ENCODE measurements around the gene FBXO2.

FBXO2 gene

DNA sequence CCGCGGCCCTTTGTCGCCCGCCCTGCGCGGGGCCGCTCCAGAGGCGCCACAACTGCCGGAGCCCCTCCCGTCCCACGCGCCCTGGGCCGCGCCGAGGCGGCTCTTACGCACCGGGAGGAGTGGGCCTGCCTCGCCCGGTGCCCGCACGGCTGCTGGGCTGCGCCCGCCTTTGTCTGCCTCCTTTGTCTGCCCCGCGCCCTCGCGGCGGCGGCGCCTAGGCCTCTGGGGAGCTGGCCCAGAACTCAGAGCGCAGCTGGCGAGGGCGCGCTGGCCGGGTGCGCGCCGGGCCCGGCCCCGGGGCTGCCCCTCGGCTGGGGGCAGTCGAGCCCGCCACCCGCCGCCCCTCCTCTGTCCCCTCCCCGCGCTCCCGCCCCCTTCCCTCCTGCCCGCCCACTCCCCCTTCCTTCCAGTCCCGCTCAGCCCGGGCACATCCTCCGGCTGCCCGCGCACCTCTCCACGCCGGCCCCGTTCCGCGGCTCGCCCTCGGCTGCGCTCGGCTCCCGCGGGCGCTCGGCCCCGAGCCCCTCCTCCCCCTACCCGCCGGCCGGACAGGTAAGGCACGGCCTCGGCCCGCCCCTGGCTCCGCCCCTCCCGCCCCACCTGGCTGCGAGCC lies 37.2 kb upstream of the FBXO2 start, which contains the start of gene DRAXIN:
Gene DRAXIN, plus strand, starts transcription at position 409 of the 613 bp plus-strand sequence. CDS start 14,549 bp downstream, outside the sequence.
- no peak within 1 kb of the TSS for H3K27ac ChIP-seq
- ChIA-PET POLR2A (ENCODE audit: low non-redundant PET) (no interaction called here), CTCF (interaction anchor here (0.6 to 1.2 kb wide), 3 partner anchors 10 to 29 kb away, joined by 3 read pairs; no protein-coding TSS in a partner anchor)
- TF ChIP-seq, protein P1, sequence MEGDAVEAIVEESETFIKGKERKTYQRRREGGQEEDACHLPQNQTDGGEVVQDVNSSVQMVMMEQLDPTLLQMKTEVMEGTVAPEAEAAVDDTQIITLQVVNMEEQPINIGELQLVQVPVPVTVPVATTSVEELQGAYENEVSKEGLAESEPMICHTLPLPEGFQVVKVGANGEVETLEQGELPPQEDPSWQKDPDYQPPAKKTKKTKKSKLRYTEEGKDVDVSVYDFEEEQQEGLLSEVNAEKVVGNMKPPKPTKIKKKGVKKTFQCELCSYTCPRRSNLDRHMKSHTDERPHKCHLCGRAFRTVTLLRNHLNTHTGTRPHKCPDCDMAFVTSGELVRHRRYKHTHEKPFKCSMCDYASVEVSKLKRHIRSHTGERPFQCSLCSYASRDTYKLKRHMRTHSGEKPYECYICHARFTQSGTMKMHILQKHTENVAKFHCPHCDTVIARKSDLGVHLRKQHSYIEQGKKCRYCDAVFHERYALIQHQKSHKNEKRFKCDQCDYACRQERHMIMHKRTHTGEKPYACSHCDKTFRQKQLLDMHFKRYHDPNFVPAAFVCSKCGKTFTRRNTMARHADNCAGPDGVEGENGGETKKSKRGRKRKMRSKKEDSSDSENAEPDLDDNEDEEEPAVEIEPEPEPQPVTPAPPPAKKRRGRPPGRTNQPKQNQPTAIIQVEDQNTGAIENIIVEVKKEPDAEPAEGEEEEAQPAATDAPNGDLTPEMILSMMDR (conservative IDR thresholded peaks at IDR 0.05; ENCODE audit: low read depth), result no peak
- DNase-seq (ENCODE audit: low spot score), result no peak

DNA sequence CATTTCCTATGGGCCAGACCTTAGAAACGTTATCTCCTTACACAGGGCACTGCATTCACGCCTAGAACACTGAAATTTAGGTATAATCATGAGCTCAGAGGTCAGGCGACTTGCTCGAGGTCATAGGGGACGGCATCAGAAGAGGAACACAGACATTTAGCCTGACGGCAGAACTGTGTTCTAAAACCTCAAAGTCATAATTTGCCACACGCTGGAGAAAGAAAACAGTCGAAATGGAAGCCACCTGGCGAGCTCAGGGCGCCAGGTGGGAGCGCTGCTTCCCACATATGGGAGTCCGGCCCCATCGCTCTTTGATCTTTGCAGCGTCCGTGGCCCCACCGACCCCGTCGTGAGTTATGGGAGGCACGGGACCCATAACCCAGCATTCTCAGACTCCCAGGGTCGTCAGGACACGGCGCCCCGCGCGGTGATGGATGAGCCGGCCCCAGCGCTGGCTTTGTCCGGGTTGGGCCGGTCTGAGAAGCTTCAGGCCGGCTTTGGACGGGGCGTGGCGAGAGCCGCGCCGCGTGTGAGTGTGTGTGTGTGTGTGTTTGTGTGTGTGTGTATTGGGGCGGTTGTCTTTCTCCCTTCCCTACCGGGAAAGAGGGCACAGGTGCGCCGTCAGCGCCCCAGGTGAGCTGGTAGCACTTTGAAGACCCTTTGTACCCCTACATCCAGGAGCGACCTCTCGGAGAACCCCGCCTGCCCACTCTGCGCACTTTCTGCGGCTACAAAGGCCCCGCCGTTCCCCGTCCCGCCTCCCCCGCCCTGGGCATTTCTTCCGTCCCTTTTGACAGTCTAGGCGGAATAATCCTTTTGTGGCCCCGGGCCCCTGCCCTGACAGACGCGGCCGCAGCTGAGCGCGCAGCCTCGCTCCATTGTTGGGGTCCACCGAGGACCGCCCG lies 36.4 kb upstream of the FBXO2 start:
- TF ChIP-seq, protein P1 (conservative IDR thresholded peaks at IDR 0.05; ENCODE audit: low read depth), result no peak
- ChIA-PET POLR2A (ENCODE audit: low non-redundant PET) (no interaction called here), CTCF (interaction anchor here (0.6 to 1.2 kb wide), 5 partner anchors 20 to 320 kb away, joined by 3 to 5 read pairs (median 3); partner anchors contain the start of gene FBXO6)
- DNase-seq (ENCODE audit: low spot score), result no peak
- no peak overlapping the region for H3K27ac ChIP-seq

DNA sequence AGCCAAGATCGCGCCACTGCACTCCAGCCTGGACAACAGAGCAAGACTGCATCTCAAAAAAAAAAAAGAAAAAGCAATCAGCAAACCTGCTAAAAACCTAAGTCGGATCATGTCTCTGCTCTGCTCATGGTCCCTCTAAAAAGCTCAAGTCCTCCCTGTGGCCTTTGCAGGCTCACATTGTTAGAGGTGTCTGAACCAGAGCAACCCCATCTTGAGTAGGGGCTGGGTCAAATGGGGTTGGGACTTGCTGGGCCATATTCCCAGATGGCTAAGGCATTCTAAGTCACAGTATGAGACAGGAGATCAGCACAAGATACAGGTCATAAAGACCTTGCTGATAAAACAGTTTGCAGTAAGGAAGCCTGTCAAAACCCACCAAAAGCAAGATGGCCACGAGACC lies 34.3 kb upstream of the FBXO2 start:
- TF ChIP-seq, protein P1 (conservative IDR thresholded peaks at IDR 0.05; ENCODE audit: low read depth), result no peak
- CTCF ChIA-PET, result no interaction called here
- DNase-seq (ENCODE audit: low spot score), result no peak
- H3K27ac ChIP-seq, result no peak overlapping the region
- POLR2A ChIA-PET (ENCODE audit: low non-redundant PET), result no interaction called here

DNA sequence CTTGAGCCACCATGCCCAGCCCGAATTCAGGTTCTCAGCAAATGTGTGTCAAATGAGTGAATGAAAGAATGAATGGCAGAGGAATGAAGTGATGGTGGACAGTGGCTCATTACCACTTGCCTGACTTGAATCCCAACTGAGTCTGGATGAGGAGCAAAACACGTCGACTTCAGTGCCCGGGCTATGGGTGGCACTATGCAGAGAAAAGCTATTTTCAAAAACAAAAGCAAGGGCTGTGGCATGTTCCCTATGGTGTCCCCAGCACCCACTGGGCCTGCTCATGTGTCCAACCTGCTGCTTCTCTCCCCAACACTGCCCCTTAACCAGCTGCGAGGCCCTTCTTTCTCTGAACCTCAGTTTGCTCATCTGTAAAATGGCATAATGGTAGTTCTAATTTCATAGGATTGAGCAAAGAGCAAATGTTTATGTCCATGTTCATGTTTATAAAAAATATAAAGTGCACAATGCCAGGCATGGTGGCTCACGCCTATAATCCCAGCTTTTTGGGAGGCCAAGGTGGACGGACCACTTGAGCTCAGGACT lies 31.1 kb upstream of the FBXO2 start:
- POLR2A ChIA-PET (ENCODE audit: low non-redundant PET), result no interaction called here
- H3K27ac ChIP-seq, result no peak overlapping the region
- DNase-seq (ENCODE audit: low spot score), result no peak
- CTCF ChIA-PET, result no interaction called here
- TF ChIP-seq, protein P1 (conservative IDR thresholded peaks at IDR 0.05; ENCODE audit: low read depth), result no peak

DNA sequence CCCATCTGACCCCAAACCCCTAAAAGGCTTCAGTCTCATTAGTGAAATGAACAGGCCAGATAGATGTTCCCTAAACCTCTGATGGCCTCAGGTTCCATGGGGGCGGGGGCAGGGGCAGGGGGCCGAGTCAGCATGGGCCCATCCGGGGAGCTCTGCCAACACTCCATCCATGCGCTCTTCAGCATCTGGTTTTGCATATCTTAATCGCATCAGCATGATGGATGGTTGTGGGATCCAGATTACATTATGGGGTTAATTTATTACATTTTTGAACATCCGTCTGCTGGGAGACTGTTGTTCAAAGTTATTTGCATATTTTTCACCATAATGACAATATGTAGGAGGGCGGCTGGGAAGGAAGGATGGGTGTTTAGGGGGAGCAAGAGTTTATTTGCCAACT lies 29.8 kb upstream of the FBXO2 start:
- H3K27ac ChIP-seq, result no peak overlapping the region
- DNase-seq (ENCODE audit: low spot score), result no peak
- CTCF ChIA-PET, result no interaction called here
- TF ChIP-seq, protein P1 (conservative IDR thresholded peaks at IDR 0.05; ENCODE audit: low read depth), result no peak
- POLR2A ChIA-PET (ENCODE audit: low non-redundant PET), result no interaction called here

DNA sequence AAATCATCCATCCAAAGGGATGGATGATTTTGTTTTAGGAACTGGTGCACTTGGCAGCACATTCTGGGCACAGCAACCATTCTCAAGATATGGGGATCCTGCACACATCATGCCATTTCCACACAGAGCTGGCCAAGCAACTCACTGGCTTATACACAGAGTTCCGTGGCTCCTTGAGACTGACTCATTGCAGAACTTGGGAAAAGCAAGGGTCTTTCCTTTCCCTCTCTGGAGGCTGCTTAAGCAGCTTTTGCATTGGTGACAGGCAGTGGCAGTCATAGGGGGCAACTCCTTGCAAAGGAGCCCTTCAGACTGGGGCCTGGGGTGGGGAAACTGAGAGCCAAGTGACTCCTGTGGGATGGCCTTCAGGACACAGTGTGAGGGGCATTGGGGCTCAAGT lies 28.6 kb upstream of the FBXO2 start:
- no peak overlapping the region for H3K27ac ChIP-seq
- TF ChIP-seq, protein P1 (conservative IDR thresholded peaks at IDR 0.05; ENCODE audit: low read depth), result no peak
- DNase-seq (ENCODE audit: low spot score), result no peak
- CTCF ChIA-PET, result interaction anchor here (0.7 to 1.8 kb wide), 3 partner anchors 18 to 741 kb away, joined by 4 to 7 read pairs (median 6); no protein-coding TSS in a partner anchor
- POLR2A ChIA-PET (ENCODE audit: low non-redundant PET), result no interaction called here

Data from RWPE1 (cell line).